ENCODE measurements around the gene CDH24. TPM values are rescaled to one million over a fixed set of nuclear protein-coding genes. Genes with fewer than 3 reads are reported as not detected.

CDH24 gene
- total and polyA plus RNA-seq, 2 of the 13 experiments (the other 11 are each of a cell fraction or from before 2014, with no cell fraction given) = 0.69 to 0.99 TPM

DNA sequence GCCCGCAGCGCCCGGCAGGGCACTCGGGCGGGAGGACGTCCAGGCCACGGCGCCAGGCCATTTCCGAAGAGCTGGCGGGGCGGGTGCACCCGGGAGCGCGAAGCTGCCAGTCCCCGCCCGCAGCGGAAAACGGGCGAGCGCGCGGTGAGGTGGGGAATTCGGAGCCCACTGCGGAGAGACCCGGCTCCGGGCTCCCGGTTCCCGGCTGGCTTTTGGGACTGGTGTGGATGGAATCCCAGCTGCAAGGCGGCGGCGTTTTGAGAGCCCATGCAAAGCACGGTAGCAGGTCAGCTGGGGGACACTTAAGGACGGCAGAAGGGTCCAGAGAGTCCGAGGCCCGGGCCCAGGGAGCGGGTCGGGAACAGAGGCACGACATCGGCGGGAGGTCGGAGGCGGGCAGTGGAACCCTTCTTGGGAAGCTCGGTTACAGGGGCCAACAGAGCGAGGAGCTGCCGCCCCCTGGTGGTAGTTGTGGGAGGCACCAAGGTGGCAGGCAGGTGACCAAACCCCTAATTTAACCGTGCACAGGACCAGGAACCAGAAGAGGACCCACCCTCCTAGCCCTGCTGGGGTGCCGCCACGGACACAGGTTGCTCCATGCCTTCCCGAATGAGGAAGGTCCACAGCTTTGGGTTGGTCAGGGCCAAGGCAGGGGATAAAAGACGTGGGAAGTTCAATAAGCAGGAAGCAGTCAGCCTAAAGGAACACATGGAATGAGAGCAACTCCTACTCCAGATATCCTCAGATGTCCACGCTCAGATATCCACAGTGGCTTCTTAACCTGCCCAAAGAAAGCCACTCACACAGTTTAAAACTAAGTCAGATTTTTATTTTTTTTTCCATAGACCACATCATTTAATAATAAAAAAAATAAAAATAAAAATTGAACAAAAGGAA lies 685 bp upstream of the CDH24 start (continued):
- peak; percentile 72; the same call in 1 of the 2 replicates for TF ChIP-seq HDAC2 (CRISPR knock-in tag; IDR thresholded peaks at IDR 0.05)
- no peak for TF ChIP-seq THYN1 (CRISPR knock-in tag; IDR thresholded peaks at IDR 0.05; ENCODE audit: borderline replicate concordance, low read depth)
- no peak for TF ChIP-seq FOXK2 (IDR thresholded peaks at IDR 0.05)
- peak; percentile 55 for TF ChIP-seq PHF8 (CRISPR knock-in tag; IDR thresholded peaks at IDR 0.05)
- peak; percentile 70; the same call in 1 of the 2 replicates for TF ChIP-seq PCBP1 (IDR thresholded peaks at IDR 0.05; ENCODE audit: borderline replicate concordance, low read depth, low read length)
- TF ChIP-seq FIP1L1 (IDR thresholded peaks at IDR 0.05; ENCODE audit: borderline replicate concordance, insufficient read depth, low read depth, low read length) = peak; percentile 99
- peak; percentile 90 for TF ChIP-seq KAT7 (CRISPR knock-in tag; IDR thresholded peaks at IDR 0.05; ENCODE audit: borderline replicate concordance)
- no peak for TF ChIP-seq ZNF329 (CRISPR knock-in tag; IDR thresholded peaks at IDR 0.05; ENCODE audit: low read depth)
- TF ChIP-seq, protein P1, sequence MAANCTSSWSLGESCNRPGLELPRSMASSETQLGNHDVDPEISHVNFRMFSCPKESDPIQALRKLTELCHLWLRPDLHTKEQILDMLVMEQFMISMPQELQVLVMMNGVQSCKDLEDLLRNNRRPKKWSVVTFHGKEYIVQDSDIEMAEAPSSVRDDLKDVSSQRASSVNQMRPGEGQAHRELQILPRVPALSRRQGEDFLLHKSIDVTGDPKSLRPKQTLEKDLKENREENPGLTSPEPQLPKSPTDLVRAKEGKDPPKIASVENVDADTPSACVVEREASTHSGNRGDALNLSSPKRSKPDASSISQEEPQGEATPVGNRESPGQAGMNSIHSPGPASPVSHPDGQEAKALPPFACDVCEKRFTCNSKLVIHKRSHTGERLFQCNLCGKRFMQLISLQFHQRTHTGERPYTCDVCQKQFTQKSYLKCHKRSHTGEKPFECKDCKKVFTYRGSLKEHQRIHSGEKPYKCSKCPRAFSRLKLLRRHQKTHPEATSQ (CRISPR knock-in tag; IDR thresholded peaks at IDR 0.05; ENCODE audit: borderline replicate concordance) = 0 out of 2 replicates have a peak, but pooled peaks have one; percentile 68
- peak; percentile 93 for TF ChIP-seq ZNF121 (CRISPR knock-in tag; IDR thresholded peaks at IDR 0.05)
- TF ChIP-seq, protein P2, sequence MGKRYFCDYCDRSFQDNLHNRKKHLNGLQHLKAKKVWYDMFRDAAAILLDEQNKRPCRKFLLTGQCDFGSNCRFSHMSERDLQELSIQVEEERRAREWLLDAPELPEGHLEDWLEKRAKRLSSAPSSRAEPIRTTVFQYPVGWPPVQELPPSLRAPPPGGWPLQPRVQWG (CRISPR knock-in tag; IDR thresholded peaks at IDR 0.05; ENCODE audit: borderline replicate concordance, low read depth) = no peak
- no peak for TF ChIP-seq HMG20A (CRISPR knock-in tag; IDR thresholded peaks at IDR 0.05; ENCODE audit: borderline replicate concordance)
- TF ChIP-seq ZNF460 (CRISPR knock-in tag; IDR thresholded peaks at IDR 0.05; ENCODE audit: borderline replicate concordance) = no peak; the same call in 1 of the 2 replicates
- no peak; the same call in 1 of the 2 replicates for TF ChIP-seq FOXJ3 (CRISPR knock-in tag; IDR thresholded peaks at IDR 0.05; ENCODE audit: borderline replicate concordance)
- TF ChIP-seq CCAR2 (optimal IDR thresholded peaks at IDR 0.05; ENCODE audit: low read depth, low read length) = no peak
- peak; percentile 66 for TF ChIP-seq CBX1 (IDR thresholded peaks at IDR 0.05; ENCODE audit: low read depth)
- TF ChIP-seq ZMYM4 (CRISPR knock-in tag; IDR thresholded peaks at IDR 0.05) = peak; percentile 80
- TF ChIP-seq, protein P3, sequence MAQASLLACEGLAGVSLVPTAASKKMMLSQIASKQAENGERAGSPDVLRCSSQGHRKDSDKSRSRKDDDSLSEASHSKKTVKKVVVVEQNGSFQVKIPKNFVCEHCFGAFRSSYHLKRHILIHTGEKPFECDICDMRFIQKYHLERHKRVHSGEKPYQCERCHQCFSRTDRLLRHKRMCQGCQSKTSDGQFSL (CRISPR knock-in tag; IDR thresholded peaks at IDR 0.05) = 0 out of 2 replicates have a peak, but pooled peaks have one; percentile 13
- peak; percentile 100 for TF ChIP-seq SMAD1 (CRISPR knock-in tag; IDR thresholded peaks at IDR 0.05; ENCODE audit: borderline replicate concordance, low read depth)
- TF ChIP-seq ZC3H13 (CRISPR knock-in tag; IDR thresholded peaks at IDR 0.05) = peak; percentile 98
- TF ChIP-seq, protein P4, sequence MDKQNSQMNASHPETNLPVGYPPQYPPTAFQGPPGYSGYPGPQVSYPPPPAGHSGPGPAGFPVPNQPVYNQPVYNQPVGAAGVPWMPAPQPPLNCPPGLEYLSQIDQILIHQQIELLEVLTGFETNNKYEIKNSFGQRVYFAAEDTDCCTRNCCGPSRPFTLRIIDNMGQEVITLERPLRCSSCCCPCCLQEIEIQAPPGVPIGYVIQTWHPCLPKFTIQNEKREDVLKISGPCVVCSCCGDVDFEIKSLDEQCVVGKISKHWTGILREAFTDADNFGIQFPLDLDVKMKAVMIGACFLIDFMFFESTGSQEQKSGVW (CRISPR knock-in tag; IDR thresholded peaks at IDR 0.05; ENCODE audit: borderline replicate concordance) = no peak
- no peak for TF ChIP-seq PLRG1 (conservative IDR thresholded peaks at IDR 0.05)
- peak; percentile 78 for TF ChIP-seq KAT8 (CRISPR knock-in tag; IDR thresholded peaks at IDR 0.05)
- no peak; the same call in 1 of the 2 replicates for TF ChIP-seq ZNF546 (CRISPR knock-in tag; conservative IDR thresholded peaks at IDR 0.05)
- no peak for TF ChIP-seq ZSCAN12 (CRISPR knock-in tag; IDR thresholded peaks at IDR 0.05)
- no peak for TF ChIP-seq ZNF75D (CRISPR knock-in tag; IDR thresholded peaks at IDR 0.05; ENCODE audit: borderline replicate concordance)
- TF ChIP-seq ZNF747 (CRISPR knock-in tag; IDR thresholded peaks at IDR 0.05; ENCODE audit: borderline replicate concordance) = no peak; the same call in 1 of the 2 replicates
- TF ChIP-seq YY1 (IDR thresholded peaks at IDR 0.05; ENCODE audit: insufficient read depth, insufficient replicate concordance, low read depth, low read length) = peak; percentile 65
